ENCODE data around the gene ERP44. TPM values are rescaled to one million over a fixed set of nuclear protein-coding genes. Genes with fewer than 3 reads are reported as not detected.

ERP44 gene
- total and polyA plus RNA-seq, 8 donors, result 10.6 to 18.3 (median 14.7) TPM

- no peaks in the 10 kb centered on the region for H3K9me3 ChIP-seq
- no peak for TF ChIP-seq CTCF (IDR thresholded peaks at IDR 0.05)
- WGBS, 2 donors, result 98 to 100% methylated on average over 1 of the region's 1 CpG
- H3K27ac ChIP-seq, result no peak overlapping the region
- no peaks in the 10 kb centered on the region for H3K4me1 ChIP-seq
- intact Hi-C loops (cut with DNase I), result loop anchor here in 1 of 3 donors (10.0 kb wide), 1 partner anchor 176 kb away; no protein-coding TSS in a partner anchor
- FAIRE-seq (no peak), DNase-seq (no peak), ATAC-seq (no peak)
- no peaks in the 10 kb centered on the region for H3K27me3 ChIP-seq
- H3K4me3 ChIP-seq, result no peak overlapping the region
- no peaks in the 10 kb centered on the region for H3K36me3 ChIP-seq
These were observed 60.3 kb downstream of the ERP44 start for GRCh38 chr9:100038472-100038871.

GRCh38 chr9:100033877-100034551 is 64.8 kb downstream of the ERP44 start:
- DNase-seq (no peak), FAIRE-seq (no peak), ATAC-seq (no peak)
- 93 to 97% methylated on average over 3 of the region's 3 CpGs for WGBS, 2 donors
- TF ChIP-seq CTCF (IDR thresholded peaks at IDR 0.05), result no peak
- Histone ChIP-seq H3K27me3 (no peaks in the 10 kb centered on the region), H3K4me3 (no peak overlapping the region), H3K36me3 (peaks cover 0 to 3% (median 0%) of the 10 kb centered on the region in 3 donors), H3K27ac (no peak overlapping the region), H3K4me1 (no peaks in the 10 kb centered on the region), H3K9me3 (no peaks in the 10 kb centered on the region)
- intact Hi-C loops (cut with DNase I), result loop anchor here in 1 of 3 donors (10.0 kb wide), 1 partner anchor 181 kb away; no protein-coding TSS in a partner anchor

- no peak for TF ChIP-seq CTCF (IDR thresholded peaks at IDR 0.05)
- no peak for ATAC-seq
- H3K9me3 ChIP-seq, result no peaks in the 10 kb centered on the region
- H3K36me3 ChIP-seq, result peaks cover 0 to 3% (median 0%) of the 10 kb centered on the region in 3 donors
- no peak overlapping the region for H3K27ac ChIP-seq
- no peak for FAIRE-seq
- no peaks in the 10 kb centered on the region for H3K4me1 ChIP-seq
- intact Hi-C loops (cut with DNase I), result loop anchor here in 1 of 3 donors (10.0 kb wide), 1 partner anchor 184 kb away; no protein-coding TSS in a partner anchor
- DNase-seq, result no peak
- no peaks in the 10 kb centered on the region for H3K27me3 ChIP-seq
- no peak overlapping the region for H3K4me3 ChIP-seq
- 93 to 95% methylated on average over 2 of the region's 2 CpGs for WGBS, 2 donors
These were observed 68.3 kb downstream of the ERP44 start for GRCh38 chr9:100030548-100030947.

DNA sequence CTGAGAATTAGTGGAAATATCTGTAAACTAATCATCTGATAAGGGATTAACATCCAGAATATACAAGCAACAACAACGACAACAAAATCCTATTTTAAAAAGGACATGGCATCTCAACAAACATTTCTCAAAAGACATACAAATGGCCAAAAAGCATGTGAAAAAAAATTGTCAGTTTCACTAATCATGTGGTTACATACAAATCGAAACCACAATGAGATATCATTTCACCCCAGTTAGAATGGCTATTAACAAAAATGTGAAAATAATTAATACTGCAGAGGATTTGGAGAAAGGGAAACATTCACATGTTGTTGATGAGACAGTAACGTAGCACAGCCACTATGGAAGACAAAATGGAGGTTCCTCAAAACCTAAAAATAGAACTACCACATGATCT is 69.5 kb downstream of the ERP44 start:
- peaks cover 0 to 3% (median 0%) of the 10 kb centered on the region in 3 donors for H3K36me3 ChIP-seq
- H3K9me3 ChIP-seq, result no peaks in the 10 kb centered on the region
- TF ChIP-seq CTCF (IDR thresholded peaks at IDR 0.05), result no peak
- no peak overlapping the region for H3K4me3 ChIP-seq
- ATAC-seq (no peak), DNase-seq (no peak), FAIRE-seq (no peak)
- H3K27me3 ChIP-seq, result no peaks in the 10 kb centered on the region
- WGBS, 2 donors, result 68 to 71% methylated on average over 3 of the region's 3 CpGs
- H3K27ac ChIP-seq, result no peak overlapping the region
- intact Hi-C loops (cut with DNase I), result loop anchor here in 1 of 3 donors (10.0 kb wide), 1 partner anchor 186 kb away; no protein-coding TSS in a partner anchor
- H3K4me1 ChIP-seq, result no peaks in the 10 kb centered on the region

Data from pancreas (tissue), 10 donors.